HG02588 (cell line): ENCODE measurements around the gene AP3S1.
"Not testable (repeated sequence)": the region's sequence is repeated elsewhere in the genome, so short reads cannot be mapped to it uniquely, and the experiment has no call there.

ENCODE experiments used
- ATAC-seq: cut with Tn5 transposase; IDR thresholded peaks from one replicate; pipeline ENCODE4 v1.9.1; 2021; ENCODE audit warnings: mild to moderate bottlenecking, moderate library complexity; ENCODE audit not compliant: unreplicated experiment

AP3S1 gene

DNA sequence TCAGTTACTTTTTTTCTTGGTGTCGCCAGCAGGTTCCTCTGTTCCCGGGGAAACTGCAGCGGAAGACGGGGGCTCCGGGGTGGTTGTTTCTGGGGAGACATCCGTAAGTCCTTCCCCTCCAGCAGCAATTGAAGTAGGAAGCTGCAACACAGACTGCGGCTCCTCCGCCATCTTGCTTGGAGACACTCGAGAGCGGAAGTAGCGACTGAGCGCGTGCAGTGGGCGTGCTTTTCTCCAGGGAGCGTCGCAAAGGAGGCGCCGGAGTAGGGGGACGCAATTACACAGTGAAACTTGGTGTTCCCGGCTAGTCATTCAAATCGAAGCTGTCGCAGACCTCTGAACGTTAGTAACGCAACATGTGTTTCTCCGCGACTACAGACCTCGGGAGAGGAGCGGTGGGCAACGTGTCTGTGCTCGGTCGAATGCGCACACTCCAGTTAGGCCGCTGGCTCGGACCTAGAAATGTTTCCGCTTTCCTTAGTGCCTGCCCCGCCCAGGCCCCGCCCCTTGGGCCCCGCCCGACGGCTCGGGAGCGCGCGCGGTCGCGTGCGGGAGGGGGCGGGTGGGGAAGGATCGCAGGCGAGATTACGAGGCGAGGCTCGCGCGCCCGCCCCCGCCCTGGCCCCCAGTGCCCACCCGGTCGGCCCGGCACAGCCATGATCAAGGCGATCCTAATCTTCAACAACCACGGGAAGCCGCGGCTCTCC, at the start of gene AP3S1, which contains the start of gene ATG12:
Gene AP3S1 (plus strand): TSS at position 554 of the 707 bp plus-strand sequence. CDS start 103 bp downstream, at position 657.
Gene ATG12 (minus strand): TSS at position 184 of the 707 bp plus-strand sequence. CDS start 13 bp downstream, at position 171.
- peak; percentile 87 for ATAC-seq

DNA sequence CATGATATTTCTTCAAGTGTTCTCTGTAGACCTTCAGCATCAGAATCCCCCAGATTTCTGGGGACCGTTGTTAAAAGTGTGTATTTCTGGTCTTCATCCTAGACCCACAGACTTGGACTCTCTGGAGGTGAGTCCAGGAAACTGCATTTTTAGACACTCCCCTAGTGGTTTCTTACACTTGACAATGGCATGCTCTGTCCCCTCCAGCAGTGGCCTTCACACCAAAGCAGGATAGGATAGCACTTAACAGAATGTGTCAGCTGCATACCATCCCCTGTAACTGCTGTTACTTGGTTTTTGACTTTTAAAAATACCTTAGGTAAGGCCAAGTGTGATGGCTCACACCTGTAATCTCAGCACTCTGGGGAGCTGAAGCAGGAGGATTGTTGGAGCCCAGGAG, 46.0 kb upstream of the AP3S1 start:
- ATAC-seq: no peak

DNA sequence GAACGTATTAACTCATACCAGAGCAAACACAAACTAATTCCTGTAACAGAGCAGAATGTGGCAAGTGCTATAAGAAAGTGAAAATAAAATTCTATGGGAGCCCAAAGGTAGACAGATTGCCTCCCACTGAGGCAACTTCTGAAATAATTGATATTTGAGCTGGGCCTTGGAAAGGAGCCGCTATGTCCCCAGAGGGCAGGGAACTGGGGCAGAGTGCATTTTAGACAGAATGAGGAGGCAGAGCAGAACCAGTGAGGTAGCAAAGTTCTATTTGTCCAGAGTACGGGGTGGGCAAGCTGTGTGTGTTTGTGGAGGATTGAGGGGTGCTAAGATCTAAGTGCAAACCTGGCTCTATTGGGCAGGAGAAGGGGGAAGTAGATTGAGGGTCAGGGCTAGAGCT, 45.1 kb upstream of the AP3S1 start:
- no peak for ATAC-seq

DNA sequence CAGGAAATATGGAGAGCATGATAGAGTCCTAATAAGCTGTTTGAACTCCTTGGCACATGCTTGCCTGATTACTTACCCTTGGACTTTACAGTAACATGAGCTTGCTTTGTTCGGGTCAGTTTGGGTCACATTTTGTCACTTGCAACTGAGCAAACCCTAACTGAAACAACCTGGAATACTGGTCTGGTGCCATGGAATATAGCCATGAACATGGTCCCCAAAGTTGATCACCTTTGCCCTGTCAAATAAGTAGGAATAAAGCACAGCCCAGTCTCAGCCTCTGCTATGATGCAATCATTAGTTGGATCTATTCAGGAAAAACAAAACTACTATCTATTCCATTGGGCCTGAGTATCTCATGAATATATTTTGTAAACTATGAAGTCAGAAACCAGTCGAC, 43.5 kb upstream of the AP3S1 start:
- ATAC-seq: no peak

DNA sequence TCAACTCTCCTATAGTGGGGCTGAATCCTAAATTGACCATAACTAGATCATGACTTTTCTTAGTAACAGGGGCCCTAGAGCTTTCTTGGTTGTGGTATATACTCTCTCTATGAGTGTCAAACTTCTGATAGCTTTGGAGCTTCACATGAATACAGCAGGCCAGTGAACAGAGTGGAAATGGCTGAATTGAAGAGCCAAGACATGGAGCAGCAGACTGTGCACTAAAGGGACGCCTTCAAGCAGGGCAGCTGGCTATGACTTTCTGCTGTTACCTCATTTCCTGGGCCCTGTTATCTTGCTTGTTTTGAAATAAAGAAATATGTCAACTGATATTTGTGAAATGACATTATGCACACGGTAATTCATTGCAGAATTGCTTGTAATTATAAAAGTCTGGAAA, 41.6 kb upstream of the AP3S1 start:
- no peak for ATAC-seq

DNA sequence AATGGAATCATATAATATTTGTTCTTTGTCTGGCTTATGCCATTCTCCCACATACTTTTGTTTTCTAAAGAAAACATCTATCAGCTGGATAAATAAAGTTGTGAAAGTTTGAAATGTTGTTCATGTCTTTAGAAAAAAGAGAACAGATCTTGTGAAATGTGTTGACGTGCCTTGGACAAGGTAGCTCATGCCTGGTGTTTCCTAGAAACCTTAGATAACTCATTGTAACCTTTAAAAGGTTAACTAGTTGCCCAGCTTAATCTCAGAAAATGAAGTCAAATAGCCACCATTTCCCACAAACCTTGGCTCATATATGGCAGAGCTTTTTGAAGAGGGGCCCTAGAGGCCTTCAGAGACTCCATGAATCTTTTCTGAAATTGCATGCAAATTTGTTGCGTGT, 40.6 kb upstream of the AP3S1 start:
- ATAC-seq: no peak

DNA sequence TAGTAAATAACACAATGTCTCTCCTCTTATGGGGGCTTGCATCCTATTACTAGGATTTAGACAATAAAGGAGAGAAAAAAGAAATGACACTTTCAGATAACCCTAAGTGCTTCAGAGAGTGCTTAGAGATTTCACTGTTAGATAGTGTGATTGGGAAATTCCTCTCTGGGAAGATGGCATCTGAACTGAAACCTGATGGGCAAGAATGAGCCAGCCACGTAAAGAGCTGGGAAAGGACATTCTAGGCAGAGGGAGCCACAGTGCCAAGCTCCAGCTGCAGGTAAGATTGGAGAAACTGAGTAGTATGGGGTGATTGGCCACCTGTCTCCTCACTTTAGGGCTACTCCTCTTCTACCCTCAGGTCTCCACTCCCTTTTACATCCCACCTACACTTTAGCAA, 39.8 kb upstream of the AP3S1 start:
- no peak for ATAC-seq

DNA sequence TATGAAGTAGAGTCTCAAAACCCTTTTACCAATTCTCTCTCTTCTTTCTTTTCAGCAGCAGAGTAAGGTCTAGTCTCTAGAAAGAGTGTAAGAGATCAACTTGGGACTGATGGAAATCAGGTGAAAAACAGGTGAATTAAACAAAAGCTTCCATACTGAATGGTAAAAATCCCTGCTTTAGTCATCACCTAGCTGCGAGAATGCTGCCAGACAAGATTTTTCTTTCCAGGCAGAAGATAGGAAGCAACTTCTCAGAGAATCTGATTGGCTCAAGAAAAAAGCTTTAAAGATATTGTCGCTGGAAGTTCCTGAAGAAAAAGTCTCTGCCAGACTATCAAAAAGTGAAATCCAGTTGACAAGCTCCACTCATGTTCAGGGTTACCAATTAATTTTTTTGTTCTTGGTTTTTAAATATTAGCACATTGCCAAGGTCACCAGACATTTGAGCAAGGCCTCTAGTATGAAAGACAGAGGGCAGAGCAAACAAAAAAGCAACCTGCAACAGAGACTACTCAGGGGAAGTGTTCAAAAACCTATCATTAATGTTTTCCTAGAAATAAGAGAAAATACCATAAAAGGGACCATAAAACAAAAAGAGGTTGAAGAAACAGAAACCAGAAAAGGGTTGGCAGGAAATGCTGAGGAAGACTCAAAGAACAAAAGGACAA, 34.6 kb upstream of the AP3S1 start:
- no peak for ATAC-seq

DNA sequence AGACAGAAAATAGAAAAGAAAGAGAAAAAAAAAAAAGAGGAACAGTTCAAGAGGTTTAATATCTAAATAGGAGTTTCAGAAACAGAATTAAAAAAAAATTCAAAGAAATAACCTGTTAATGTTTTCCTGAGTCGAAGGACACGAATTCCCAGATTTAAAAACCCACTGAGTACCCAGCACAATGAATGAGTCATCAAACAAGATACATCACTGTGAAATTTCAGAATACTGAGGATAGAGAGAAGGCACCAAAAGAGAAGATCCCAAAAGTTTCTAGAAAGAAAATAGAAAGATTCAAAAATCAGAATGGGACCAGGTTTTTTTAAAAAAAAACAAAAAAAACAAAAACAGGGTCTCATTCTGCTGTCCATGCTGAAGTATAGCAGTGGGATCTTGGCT, 34.1 kb upstream of the AP3S1 start:
- ATAC-seq: no peak

DNA sequence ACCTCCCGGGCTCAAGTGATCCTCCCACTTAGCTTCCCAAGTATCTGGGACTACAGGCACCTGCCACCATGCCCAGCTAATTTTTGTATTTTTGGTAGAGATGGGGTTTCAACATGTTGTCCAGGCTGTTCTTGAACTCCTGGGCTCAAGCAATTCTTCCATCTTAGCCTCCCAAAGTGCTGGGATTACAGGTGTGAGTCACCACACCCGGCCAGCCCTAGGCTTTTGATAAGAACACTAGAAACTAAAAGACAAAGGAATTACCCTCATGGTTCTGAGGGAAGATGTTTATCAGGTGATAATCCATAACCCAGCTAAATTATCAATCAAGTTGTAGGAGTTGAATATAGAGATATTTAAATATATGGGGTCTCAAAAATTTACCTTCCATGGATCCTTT, 33.7 kb upstream of the AP3S1 start:
- not testable (repeated sequence) for ATAC-seq

DNA sequence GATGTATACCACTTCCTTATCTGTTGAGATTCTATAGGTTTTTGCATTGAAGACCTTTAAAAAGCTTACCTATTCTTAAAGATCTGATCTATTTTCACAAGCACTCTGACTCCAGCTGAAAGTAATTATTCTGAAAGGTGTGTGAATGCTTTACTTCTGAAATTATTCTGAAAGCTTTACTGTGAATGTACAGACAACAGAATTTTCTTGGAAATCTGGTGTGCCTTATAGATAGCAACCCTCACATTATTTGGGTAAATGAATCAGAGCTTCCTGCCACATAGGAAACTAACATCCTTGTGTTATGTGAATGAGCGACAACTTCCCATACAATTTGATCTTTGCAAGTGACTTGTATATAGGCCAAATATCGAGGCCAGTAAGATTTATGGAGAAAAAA, 31.8 kb upstream of the AP3S1 start:
- no peak for ATAC-seq

DNA sequence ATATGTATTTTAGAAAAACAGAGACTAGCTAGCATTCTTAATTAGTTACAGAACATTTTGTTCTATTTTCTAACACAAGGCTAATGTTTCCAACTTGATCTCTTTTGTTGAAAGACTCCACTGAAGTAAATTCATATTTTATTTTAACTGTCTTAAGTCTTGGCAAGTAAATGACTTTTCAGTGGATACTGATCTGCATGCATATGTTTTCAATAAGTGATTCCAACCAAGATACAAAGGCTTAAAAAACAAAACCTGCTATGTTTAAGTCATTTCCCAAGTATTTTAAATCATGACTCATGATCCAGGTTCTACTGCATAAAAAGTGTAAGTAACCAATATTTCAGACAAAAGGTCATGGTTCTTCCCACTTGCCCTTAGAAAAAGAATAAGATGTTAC, 31.0 kb upstream of the AP3S1 start:
- no peak for ATAC-seq

DNA sequence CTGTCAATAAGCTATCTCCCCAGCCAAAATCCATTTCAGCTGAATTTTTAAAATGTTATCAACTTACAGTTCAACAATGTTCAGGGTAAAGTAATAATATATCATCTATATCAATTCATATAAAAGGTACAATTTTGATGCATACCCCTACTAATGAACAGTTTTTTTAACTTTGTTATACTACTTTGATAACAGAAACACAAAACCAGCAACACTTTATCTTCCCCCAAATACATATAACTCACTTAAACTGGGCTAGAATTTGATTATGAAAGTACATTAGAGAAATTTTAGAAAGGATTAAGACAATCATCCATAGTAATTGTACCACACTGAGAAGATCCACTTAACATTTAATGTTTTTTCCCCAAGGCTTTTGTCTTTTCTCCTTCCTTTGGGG, 30.3 kb upstream of the AP3S1 start:
- no peak for ATAC-seq

DNA sequence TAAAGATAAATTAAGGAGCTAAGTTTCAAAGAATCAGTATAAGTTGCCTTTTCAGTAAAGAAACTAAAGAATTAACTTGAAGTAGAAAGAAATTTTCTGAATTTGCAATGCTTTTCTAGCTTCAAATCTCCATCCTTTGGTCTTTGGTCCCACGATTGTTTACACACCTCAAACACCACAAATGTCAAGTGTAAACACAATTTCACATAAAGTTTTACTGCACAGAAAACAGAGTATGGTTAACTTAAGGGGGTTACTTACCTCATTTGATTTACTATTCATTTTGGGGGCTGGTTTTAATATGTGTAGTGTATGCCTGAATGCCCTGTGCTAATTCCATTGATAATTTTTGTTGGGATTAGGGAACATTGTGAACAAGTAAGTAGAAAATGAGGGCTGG, 29.4 kb upstream of the AP3S1 start:
- ATAC-seq: no peak

DNA sequence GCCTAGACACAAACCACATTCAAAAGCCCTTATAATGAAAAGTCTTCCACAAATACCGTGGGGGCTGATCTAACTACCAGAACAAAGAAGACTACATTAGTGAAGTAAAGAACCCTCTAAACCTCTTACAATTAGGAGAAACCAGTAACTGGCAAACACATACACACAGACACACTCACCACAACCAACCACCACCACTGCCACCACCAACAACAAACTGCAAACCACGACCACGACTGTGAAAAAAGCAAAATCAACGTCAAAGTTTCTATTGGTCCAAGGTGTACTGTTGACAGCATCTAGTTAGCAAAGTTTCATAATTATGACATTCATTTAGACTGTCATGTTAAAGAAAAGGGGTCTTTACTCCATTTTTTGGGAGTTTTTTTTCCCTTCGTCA, 28.0 kb upstream of the AP3S1 start:
- ATAC-seq: no peak

DNA sequence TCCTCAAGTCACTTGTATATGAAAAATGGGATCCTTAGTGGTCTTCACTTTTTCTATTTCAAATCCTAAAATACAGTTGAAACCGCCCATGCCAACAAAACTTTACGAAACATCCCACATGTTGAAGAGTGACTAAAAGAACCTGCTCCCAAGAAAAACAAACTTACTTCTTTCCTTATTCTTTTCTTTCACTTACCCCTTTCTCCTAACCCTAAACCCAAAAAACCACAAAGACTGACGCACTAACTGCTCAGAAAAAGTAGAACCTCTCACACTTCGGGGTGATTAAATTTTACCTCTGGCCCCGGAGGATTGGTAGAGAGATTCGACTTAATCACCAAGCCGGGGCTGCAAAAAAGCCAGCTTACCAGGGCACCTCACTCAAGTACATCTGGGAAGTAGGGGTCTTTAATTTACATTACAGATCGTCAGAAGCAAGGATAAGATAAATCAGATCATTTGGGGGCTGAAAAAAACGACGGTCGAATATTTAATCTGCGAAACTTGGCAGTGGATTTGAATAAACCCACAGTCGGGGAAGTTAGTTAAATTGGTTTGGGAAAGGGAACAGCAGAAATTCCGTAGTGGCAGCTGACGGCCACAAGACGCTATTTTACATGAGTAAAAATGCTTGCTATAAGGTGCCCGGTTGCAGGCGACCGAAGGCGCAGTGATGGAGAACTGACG, 26.6 kb upstream of the AP3S1 start:
- ATAC-seq: no peak

DNA sequence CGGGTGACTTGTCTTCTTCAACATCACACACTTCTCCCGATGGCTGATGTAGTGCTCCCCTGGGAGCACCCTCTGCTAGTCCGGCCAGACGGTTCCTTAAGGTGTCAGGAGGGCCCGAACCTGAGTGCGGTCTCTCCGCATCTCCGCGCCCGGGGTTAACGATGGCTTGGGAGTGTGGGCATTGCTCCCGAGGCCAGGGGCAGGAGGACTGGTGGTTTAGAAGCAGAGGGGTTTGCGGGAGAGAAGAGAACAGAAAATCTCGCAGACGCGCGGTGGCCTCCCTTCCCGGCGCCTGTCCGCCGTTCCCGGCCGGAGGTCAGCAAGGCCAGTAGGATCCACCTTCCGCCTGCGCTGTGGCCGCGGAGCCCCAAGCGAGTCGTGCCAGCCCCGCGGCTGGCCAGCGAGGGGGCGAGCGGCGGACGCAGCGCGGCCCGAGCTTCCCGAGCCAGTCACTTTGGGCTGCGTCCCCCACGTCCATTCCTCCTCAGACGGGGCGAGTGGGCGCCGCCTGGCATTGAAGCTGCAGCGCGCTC, 26.0 kb upstream of the AP3S1 start:
- ATAC-seq: no peak

DNA sequence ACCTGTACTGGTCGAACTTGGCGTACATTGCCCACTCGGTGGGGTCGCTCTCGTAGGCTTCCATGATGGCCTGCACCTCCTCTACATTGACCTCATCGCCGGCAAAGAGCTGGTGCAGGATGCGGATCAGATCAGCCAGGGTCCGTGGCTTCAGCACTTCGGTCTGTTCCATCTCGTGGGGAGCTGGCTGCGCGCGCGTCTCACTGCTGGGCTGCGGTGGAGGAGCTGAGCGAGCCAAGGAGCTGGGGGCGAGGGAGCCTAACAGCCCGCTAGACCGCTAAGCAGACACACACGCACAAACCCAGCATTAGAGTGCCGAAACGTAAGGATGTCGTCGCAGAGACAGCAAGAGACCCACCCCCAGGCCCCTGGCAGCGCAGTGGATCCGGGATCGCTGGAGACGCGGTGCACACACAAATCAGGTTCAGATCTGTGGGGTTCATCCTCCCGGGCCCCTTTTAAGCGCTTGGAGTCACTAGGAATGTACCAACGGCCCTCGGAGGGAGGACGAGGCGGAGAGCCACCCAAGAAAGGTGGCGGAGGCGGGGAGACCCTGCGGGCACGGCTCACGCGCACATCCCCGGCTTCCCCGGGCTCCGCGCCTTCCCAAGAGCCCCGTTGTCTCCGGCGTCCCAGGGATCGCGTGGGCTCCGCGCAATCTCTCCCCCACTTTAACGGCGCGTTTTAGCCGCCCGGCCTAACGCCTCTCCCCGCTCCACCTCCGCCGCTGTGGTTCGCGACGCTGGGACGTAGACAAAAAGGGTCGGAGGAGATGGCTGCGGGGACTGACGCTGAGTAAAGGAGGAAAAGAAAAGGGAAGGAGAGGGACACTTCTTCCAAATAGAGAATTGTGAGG, 25.3 kb upstream of the AP3S1 start, which contains the start of gene CDO1:
Gene CDO1 (minus strand): TSS at position 434 of the 856 bp plus-strand sequence. CDS start 262 bp downstream, at position 172.
- no peak for ATAC-seq

DNA sequence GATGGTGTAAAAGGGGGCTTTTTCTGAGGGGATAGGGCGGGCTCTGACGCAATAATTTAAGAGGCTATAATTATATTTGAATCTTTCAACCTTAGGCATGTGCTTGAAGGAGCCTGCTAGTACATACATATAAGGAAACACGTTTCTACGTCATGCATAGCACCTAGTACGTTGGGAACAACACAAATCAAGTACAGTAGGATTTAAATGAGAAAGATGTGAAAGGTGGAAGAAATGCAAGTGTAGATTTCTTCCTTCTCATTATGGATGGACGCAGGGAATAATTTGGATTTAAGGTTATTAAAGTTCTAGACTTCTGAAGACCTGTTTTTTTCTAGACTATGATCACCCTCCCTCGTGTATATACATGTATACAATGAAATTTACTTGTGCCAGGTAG, 24.3 kb upstream of the AP3S1 start:
- ATAC-seq: no peak

DNA sequence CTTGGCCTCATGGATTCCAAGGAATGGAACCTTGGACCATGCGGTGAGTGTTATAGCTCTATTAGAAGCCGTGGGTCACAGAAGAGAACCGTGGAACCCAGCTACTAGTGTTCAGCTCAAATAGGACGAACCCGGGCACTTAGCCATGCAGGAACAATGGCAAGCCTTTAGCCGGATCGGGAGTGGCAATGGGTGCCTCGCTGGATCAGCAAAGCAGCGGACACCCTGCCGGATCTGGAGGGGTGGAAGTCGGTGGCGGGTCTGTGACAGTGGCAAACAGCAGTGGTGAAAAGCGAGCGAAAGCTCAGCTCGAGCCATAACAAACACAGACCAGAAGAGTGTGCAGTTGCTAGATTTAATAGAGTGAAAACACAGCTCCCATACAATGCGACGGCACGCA, 22.9 kb upstream of the AP3S1 start:
- ATAC-seq: no peak

DNA sequence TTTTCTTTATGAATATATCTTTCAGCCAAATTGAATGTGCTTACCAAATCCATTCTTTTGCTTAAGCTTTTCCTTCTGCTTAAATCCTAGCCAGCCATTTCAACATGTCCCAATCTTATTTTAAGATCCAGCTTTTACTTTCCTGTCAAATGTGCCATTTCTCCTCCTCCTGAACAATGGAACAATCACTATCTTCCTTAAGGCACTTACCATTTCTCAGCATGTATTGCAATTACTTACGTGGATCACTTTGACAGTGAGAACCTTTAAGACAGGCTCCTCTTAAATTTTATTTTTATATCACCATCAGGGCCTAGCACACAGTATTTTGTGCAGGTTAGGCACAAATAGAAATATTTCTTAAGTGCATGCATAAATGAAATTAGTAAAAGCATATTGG, 20.9 kb upstream of the AP3S1 start:
- no peak for ATAC-seq
